ENCODE results near the gene CENPT.

DNA sequence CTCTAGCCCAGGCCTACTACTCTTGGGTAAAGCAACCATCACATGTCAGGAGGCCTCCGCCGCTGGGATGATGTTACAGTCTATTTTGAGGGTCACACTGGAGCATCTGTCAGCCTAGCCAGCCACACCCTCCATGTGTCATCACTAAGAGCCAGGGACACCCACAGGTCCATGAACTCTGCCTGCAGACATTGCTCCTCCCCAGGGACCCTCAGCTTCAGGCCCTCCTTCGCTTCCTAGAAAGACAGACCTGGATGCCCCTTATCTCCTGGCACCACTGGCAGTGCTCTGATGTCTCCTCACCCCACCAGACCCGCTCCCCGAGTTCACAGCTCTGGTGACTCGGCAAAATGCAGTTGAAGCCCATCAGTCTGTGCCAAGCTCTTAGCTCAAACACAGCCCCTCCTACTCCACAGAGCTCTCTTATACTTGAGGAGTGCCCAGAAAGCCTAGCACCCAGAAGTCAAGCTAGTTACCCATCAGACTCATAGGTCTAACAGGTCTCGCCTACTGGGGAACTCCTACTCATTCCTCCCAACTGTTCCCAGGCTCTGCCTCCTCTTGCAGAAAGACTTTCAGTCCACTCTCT lies 47.1 kb downstream of the CENPT start:
- TF ChIP-seq, protein P1, sequence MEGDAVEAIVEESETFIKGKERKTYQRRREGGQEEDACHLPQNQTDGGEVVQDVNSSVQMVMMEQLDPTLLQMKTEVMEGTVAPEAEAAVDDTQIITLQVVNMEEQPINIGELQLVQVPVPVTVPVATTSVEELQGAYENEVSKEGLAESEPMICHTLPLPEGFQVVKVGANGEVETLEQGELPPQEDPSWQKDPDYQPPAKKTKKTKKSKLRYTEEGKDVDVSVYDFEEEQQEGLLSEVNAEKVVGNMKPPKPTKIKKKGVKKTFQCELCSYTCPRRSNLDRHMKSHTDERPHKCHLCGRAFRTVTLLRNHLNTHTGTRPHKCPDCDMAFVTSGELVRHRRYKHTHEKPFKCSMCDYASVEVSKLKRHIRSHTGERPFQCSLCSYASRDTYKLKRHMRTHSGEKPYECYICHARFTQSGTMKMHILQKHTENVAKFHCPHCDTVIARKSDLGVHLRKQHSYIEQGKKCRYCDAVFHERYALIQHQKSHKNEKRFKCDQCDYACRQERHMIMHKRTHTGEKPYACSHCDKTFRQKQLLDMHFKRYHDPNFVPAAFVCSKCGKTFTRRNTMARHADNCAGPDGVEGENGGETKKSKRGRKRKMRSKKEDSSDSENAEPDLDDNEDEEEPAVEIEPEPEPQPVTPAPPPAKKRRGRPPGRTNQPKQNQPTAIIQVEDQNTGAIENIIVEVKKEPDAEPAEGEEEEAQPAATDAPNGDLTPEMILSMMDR (IDR thresholded peaks at IDR 0.05; ENCODE audit: insufficient read depth, low read length, poor library complexity, severe bottlenecking) = no peak
- TF ChIP-seq EZH2phosphoT487 (conservative IDR thresholded peaks at IDR 0.05; ENCODE audit: low read length) = no peak
